RWPE2 (cell line): ENCODE data around the gene SYNE1.

Source experiments
- ATAC-seq: fragments of 200-7000 bp; cut with Tn5 transposase; 3 replicates; pipeline ENCODE4 v1.9.1; 2021; ENCODE audit warnings: low read depth
- DNase-seq: peaks from one replicate; pipeline ENCODE4 v3.0.0-alpha.2; 2020; ENCODE audit warnings: low spot score
- H3K27ac ChIP-seq: fragments of 450-650 bp; 2 replicates; pipeline ENCODE4 v1.5.1; 2017; ENCODE audit warnings: mild to moderate bottlenecking; ENCODE audit not compliant: poor library complexity, severe bottlenecking
- H3K27me3 ChIP-seq: fragments of 250-450 bp; sonication (Bioruptor Pico); 2 replicates; pipeline ENCODE4 v1.5.1; 2021; ENCODE audit warnings: mild to moderate bottlenecking, moderate library complexity; ENCODE audit not compliant: insufficient read depth, poor library complexity, severe bottlenecking
- H3K36me3 ChIP-seq: fragments of 250-450 bp; sonication (Bioruptor Pico); 2 replicates; pipeline ENCODE4 v1.5.1; 2020; ENCODE audit warnings: low read depth, mild to moderate bottlenecking, moderate library complexity
- H3K4me1 ChIP-seq: fragments of 250-450 bp; sonication (Bioruptor Pico); 2 replicates; pipeline ENCODE4 v1.5.1; 2021; ENCODE audit warnings: mild to moderate bottlenecking, moderate library complexity; ENCODE audit not compliant: insufficient read depth, poor library complexity, severe bottlenecking
- H3K4me3 ChIP-seq: fragments of 250-450 bp; sonication (Bioruptor Pico); 2 replicates; pipeline ENCODE4 v1.5.1; 2021; ENCODE audit warnings: mild to moderate bottlenecking, moderate library complexity; ENCODE audit not compliant: severe bottlenecking
- H3K9me3 ChIP-seq: fragments of 250-450 bp; sonication (Bioruptor Pico); 2 replicates; pipeline ENCODE4 v1.5.1; 2021; ENCODE audit warnings: mild to moderate bottlenecking, moderate library complexity; ENCODE audit not compliant: severe bottlenecking
- TF ChIP-seq, protein P1 (sequence below): fragments of 450-650 bp; IDR thresholded peaks from one replicate; pipeline ENCODE4 v1.5.1; 2017; ENCODE audit warnings: mild to moderate bottlenecking, moderate library complexity; ENCODE audit not compliant: poor library complexity, severe bottlenecking

Gene SYNE1

DNA sequence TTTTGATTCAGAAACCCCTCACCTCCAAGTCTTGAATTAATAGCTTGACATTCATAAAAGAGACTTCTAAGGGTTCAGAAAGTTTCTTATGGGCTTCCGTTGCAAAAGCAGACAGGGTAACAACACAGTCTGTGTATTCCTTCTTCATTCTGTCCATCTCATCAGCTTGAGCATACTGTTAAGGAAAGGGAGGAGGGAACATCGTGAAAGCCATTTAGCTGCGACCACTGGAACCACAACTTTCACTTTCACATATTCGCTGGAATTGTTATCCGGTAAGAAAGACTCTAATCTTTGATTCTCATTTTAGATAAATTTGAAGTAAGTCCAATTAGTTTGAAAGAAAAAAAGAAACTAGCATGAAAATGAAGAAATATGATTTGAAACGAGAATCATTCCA lies 174.4 kb downstream of the SYNE1 start:
- DNase-seq: no peak
- H3K36me3 ChIP-seq: no peaks in the 10 kb centered on the region
- no peaks in the 10 kb centered on the region for H3K9me3 ChIP-seq
- no peaks in the 10 kb centered on the region for H3K27me3 ChIP-seq
- TF ChIP-seq, protein P1, sequence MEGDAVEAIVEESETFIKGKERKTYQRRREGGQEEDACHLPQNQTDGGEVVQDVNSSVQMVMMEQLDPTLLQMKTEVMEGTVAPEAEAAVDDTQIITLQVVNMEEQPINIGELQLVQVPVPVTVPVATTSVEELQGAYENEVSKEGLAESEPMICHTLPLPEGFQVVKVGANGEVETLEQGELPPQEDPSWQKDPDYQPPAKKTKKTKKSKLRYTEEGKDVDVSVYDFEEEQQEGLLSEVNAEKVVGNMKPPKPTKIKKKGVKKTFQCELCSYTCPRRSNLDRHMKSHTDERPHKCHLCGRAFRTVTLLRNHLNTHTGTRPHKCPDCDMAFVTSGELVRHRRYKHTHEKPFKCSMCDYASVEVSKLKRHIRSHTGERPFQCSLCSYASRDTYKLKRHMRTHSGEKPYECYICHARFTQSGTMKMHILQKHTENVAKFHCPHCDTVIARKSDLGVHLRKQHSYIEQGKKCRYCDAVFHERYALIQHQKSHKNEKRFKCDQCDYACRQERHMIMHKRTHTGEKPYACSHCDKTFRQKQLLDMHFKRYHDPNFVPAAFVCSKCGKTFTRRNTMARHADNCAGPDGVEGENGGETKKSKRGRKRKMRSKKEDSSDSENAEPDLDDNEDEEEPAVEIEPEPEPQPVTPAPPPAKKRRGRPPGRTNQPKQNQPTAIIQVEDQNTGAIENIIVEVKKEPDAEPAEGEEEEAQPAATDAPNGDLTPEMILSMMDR: no peak
- H3K27ac ChIP-seq: no peak overlapping the region
- H3K4me1 ChIP-seq: peaks cover 9% of the 10 kb centered on the region
- H3K4me3 ChIP-seq: no peak overlapping the region
- no peak for ATAC-seq

DNA sequence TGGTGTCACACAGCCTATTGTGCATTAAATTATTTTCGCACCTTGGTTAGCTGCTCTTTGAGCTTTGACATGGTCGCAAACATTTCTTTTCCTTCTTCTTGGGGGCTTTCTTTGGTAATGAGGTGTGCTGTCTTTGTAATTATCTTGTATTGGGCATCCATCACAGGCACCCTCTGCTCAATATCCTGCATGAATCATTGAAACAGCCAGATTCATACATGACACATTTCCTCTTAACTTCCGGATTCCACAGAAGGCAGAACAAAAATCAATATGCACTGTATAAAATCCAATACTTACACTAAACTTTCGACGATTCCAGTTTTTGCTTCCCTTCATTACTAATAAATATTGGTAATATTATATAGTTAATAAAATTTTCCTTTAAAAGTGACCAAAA lies 175.6 kb downstream of the SYNE1 start:
- no peaks in the 10 kb centered on the region for H3K9me3 ChIP-seq
- no peak overlapping the region for H3K4me3 ChIP-seq
- TF ChIP-seq, protein P1: no peak
- H3K36me3 ChIP-seq: no peaks in the 10 kb centered on the region
- peaks cover 9% of the 10 kb centered on the region for H3K4me1 ChIP-seq
- H3K27ac ChIP-seq: peak overlapping the region; percentile 11
- H3K27me3 ChIP-seq: no peaks in the 10 kb centered on the region
- ATAC-seq (peak; percentile 85), DNase-seq (no peak)

DNA sequence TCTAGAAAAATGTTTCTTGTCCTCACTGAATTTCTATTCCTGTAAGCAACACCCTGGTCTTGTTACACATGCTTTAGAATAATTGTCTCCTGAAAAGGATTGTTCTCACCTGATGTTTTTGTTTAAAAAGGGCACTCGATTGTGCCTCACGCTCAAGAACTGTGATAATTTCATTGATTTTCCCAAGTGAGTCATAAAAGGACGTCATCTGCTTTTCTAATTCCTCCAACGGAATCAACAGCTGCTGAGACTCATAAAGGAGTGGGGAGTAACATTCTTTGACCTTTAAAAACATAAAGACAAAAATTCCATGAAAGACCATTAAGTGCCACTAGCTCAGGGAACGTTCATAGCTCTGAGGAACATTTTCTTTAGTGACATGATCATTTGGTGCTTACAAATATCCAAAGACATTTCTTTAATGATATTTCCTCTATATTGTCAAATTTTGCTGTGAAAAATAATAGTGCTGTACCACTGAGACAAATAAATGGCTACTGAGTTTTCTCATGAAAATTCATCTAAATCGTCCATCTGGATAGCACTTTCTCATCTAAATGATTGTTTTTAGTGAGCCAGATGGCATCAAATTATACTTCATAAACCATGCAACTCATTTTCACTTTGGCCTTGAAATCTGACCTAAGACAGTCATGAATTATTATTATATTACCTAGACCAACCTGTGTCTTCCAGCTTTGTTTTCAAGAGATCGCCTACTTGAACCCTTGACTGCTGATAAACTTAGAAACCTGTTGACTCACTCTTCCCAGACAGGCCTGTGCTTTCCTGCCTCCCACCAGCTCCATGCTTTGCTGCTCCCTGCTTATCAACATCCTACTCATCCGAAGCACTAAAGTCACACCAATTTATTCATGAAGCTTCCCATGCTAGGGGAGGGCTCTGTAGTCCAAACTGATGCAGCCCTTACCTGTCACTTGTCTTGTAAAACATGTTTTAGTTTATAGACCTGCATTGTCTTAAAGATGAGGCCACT lies 178.2 kb downstream of the SYNE1 start:
- H3K27ac ChIP-seq: no peak overlapping the region
- ATAC-seq (no peak), DNase-seq (no peak)
- H3K27me3 ChIP-seq: no peaks in the 10 kb centered on the region
- TF ChIP-seq, protein P1: no peak
- H3K9me3 ChIP-seq: no peaks in the 10 kb centered on the region
- H3K4me3 ChIP-seq: no peak overlapping the region
- H3K4me1 ChIP-seq: peaks cover 9% of the 10 kb centered on the region
- H3K36me3 ChIP-seq: no peaks in the 10 kb centered on the region

DNA sequence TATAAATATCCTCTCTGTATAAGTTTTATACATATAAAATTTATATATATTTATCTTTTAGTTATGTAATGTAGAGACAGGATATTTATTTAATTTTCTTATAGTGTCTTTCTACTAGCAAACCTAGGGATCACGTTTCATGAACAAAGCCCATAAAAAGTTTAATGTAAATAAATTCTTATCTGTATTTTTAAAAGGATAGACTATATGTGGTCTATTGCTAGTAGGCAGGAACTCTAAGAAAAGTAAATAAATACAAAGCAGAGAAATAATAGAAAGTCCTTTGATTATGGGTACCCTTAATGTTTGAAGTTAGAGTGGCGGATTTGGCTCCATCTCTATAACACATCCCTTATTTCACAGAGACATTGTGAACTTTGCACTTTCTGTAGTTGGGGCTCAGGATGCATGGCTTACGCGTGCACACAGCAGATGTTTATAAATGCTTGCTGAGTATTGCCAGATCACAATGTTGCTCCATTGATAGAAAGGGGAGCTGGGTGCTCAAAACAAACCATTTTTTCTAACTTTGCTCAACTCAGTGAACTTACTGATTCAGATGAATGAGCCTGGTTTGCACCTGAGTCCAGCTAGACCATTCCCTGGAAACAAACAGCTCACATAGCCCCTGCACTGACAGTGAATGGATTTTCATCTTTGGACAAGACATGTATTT lies 179.1 kb downstream of the SYNE1 start:
- no peak overlapping the region for H3K27ac ChIP-seq
- no peaks in the 10 kb centered on the region for H3K27me3 ChIP-seq
- no peaks in the 10 kb centered on the region for H3K9me3 ChIP-seq
- DNase-seq (no peak), ATAC-seq (no peak)
- H3K4me1 ChIP-seq: peaks cover 9% of the 10 kb centered on the region
- no peaks in the 10 kb centered on the region for H3K36me3 ChIP-seq
- no peak overlapping the region for H3K4me3 ChIP-seq
- TF ChIP-seq, protein P1: no peak
